Activated T-cell treated with anti-CD3 and anti-CD28 coated beads for 1 hour (primary cell): ENCODE data around the gene NAT8L.

Experiments used
- DNase-seq: peaks from one replicate; pipeline ENCODE4 v3.0.0-alpha.2; 2020; ENCODE audit warnings: low read depth

Gene NAT8L

GRCh38 chr4:2064276-2064991 is 5.3 kb downstream of the NAT8L start:
- DNase-seq: no peak

GRCh38 chr4:2065106-2065930 is 6.2 kb downstream of the NAT8L start:
- no peak for DNase-seq

DNA sequence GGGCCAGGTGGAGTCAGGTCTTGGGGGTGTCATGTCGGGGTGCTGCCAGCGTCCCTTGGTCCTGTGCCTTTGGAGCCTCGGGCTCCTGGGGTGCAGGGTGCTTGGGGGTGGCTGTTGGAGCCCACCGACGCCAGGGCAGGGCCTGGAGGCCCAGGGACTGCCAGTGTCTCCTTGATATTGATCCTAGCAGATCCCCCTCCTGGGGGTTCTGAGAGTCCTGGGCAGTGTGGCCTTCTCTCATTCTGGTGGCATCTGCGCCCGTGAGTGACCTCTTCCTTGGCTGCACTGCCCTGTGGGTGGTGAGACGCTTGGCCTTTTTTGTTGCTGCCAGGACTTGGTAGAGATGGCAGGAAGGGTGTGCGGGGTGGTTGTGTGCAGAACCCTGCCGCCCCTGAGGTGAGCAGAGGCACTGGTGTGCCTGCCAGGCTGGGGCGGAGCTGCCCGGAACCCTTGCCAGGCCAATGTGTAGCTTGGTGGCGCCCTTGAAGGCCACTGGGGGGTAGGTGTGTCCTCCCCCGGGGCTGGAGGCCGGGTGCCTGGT is 7.0 kb downstream of the NAT8L start:
- no peak for DNase-seq

DNA sequence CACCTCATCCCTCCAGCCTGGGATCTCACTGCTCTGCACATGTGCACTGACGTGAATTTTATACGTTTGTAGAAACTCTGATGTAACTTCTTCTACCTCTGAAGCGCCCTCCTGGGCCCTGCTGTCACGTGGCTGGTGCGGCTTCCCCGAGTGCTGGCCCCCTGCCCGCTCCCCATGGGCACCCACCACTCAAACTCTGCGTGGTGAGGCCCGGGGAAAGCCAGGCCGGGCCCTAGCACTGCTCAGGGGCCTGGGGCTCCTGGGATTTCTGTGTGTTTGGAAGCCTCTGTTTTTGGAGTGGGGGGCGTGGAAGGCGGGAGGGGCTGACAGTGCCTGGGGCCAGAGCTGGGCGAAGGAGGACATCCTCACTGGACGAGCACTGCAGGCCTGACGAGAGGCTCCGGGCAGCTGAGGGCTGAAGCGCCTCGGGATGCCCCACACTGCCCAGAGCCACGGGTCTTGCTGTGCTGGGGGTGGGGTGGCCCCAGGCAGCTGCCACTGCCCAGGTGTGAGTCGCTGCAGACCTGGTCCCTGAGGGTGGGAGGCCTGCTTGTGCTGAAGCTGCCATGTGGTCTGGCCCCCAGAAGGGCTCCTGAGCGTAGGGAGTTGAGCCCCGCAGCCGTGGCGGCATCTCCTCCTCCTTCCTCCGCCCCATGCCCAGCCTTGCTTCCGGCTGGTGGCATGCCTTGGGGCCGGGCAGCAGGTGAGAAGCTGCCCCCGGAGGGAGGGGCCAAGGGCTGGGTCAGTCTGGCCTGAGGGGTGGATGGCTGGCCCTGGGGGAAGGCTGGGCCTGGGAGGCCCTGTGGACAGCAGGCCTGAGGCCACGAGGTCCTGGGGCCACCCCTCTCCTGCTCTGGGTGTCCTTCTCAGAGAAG is 7.7 kb downstream of the NAT8L start:
- no peak for DNase-seq

- no peak for DNase-seq
These were observed 8.5 kb downstream of the NAT8L start for GRCh38 chr4:2067446-2068197.

- DNase-seq: no peak
These were observed 9.0 kb downstream of the NAT8L start for GRCh38 chr4:2068198-2068470.

GRCh38 chr4:2068566-2068965 is 9.4 kb downstream of the NAT8L start:
- DNase-seq: no peak

GRCh38 chr4:2069161-2069971 is 10.2 kb downstream of the NAT8L start:
- DNase-seq: no peak

DNA sequence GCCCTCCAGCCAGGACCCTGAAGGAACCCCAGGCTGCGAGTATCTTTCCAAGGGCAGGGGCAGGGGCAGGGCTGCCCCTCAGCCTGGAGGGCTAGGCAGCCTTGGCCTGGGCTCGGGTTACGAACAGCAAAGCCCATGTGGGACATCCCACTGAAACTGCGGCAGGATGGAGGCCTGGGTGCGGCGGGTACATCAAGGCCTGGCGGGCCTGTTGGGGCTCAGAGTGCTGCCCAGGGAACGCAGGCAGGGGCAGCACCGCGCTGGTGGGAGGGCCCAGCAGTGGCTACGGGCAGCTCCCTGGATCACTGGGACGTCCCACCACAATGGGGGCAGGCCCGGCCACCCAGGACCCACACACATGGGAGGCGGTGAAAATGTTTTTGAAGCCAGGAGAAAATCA is 10.9 kb downstream of the NAT8L start:
- DNase-seq: no peak

GRCh38 chr4:2070421-2071251 is 11.5 kb downstream of the NAT8L start:
- no peak for DNase-seq

DNA sequence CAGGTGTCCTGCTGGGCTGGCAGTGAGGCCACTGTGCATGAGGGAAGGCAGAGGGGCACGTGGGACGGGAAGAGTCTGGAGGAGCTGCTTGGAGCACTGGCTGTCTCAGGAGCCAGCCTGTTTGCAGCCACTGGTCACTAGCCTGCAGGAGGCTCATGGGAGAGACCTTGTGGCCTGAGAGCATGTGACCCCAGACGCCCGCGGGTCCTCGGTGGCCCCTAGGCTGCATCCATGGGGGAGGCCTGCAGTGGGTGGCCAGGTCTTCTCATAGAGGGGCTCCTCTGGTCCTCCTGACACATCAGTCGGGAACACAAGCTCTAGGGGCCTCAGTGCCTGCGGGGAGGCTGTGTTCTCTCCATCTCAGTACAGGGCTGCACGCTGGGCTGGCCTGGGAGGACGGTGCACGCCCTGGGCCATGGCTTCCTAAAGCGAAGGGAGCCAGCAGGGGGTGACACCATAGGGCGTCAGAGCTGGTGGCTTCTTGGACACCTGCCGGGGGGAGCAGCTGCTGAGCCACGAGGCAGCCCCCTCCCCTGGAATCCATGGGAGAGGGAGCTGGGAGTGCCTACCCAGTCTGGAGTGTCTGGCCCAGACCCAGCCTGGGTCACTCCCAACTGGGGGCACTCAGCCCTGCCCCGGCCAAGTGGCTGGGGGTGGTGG is 12.3 kb downstream of the NAT8L start:
- DNase-seq: no peak

- no peak for DNase-seq
These were observed 13.1 kb downstream of the NAT8L start for GRCh38 chr4:2071912-2072867.

DNA sequence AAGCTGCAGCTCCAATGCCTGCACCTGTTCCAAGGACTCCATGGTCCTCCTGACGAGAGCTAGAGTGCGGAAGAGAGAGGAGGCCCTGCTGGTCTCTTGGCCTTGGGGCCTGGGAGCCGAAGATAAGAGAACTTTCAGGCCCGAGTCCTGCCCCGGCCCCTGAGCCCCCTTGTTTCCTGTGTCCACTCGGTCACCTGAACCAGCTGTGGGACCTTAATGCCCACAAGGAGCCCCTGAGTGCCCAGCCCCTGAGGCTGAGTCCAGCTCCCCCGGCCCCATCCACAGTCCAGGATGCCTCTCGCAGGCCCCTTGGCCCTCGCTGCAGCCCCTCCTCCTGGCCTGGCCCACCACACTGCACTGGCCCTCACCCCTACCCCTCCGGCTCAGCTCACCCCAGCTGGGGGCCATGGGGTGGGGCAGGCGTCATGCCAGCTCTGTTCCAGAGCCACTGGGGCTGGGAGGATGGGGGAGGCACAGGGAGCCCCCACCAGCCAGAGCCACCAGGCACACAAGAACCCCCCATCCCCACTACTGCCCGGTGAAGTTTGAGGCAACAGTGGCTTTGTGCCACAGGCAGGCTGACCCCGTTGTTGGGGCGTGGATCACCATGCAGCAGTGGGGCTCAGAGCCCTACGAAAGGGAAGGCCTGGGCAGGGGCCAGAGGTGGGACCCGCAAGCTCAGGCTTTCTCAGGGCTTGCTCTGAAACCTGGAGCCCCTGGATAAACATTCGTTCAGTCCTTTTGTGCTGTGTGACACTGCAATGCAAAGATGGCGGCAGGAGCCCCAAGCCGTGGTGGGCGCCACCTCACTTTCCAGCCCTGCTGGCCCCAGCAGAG is 14.1 kb downstream of the NAT8L start:
- no peak for DNase-seq

DNA sequence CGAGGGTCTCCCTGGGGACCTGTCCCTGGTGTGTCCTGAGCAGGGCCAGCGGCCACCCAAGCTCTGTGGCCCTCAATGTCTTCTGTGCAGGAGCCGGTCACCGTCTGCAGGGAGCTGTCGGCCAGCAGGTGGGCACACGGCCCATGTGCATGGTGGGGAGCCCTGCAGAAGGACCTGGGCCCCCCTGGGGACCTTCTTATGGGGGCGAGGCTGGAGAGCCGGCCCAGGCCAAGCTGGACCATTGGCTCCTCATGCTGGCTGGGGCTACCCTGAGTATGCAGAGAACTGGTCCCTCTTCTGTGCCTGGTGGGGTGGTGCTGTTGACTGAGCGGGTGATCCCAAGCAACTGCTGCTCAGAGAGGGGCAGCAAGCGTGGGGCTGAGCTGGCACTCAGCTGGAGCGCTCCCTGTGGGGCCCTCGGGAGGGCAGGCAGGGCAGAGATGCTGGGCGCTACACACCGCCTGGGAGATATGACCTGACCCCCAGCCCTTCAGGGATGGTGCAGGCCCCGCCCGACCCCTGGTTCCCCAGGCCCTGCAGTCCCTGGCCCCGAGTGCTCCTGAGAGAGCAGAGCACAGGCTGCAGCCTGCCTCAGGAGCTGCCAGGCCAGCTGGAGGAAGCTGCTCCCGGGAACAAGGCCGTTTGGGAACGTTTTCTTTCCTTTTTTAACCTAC is 14.8 kb downstream of the NAT8L start:
- DNase-seq: no peak

DNA sequence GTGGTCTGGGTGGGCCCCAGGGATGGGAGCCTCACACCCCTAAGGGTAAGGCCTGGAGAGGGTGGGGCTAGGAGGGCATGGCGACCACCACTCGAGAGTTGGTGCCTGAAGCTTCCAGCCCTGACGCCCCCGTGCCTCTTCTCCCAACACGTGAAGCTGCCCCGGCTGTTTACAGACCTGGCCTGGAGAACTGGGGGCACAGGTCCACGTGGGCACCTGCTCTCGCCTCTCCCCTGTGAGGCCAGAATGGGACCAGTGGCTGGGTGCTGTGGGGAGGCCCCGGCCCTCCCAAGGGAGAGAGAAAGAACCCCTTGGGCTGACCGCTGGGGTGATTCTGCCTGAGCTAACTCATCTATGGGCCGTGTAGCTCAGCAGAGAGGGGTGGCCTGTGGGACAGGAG is 15.5 kb downstream of the NAT8L start:
- no peak for DNase-seq

DNA sequence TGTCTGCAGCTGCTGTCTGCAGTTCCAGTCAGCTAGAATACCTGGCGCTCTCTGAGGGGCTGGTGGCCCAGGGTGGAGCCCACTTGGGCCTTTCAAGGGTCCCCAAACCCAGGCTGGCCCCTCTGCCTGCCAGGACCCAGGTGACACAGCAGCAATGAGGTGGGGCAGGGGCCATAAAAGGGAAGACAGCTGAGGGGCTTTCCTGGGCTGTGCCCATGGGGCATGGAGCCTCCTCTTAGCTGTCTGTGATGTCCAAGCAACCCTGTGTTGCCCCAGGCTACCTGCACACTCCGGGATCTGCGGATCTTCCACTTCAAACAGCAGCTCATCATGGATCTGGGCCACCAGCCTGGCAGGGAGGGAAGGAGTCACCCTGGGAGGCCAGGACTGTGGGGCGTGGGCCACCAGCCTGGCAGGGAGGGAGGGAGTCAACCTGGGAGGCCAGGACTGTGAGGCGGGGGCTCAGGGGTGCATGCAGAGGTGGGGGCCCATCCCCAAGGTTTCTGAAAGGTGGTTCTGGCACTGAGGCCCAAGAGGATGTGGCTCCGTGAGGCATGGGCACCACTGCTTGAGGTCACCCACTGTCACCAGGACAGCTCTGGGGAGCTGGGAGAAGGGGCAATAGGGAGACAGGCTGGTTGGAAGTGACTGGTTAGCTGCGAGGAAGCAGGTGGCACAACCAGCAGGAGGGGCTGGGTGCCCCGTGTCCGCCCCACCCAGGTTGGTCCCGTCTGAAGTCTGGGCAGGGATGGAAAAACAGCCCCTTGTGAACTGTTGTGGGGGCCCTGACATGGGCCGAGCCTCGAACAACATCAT is 16.3 kb downstream of the NAT8L start:
- DNase-seq: no peak
